GM18951 (cell line): Measurements from ENCODE around the gene DAPK2.

ENCODE experiments used
- POLR2A ChIP-seq: IDR thresholded peaks from 4 replicates; pipeline ENCODE4 v1.6.1; 2011; ENCODE audit warnings: mild to moderate bottlenecking; ENCODE audit not compliant: insufficient read length, insufficient read depth; ENCODE audit errors: extremely low read depth
- in situ Hi-C: fragments of 300-500 bp; cut with MboI; formaldehyde crosslinking; loops from one replicate; pipeline ENCODE4 v1.12.0; 2022; ENCODE audit warnings: low sequenced_read_pairs, mixed read lengths, inconsistent platforms; ENCODE audit not compliant: unreplicated experiment

Gene DAPK2

GRCh38 chr15:63857461-63857856 is 188.8 kb downstream of the DAPK2 start:
- in situ Hi-C loops, result no loop called here

More at GRCh38 chr15:63857461-63857856, 188.8 kb downstream of the DAPK2 start:
- TF ChIP-seq POLR2A, result no peak
